ENCODE data around the gene MTG1.
A peak's percentile ranks its signal among the peaks of the same experiment; 100 is the strongest.

MTG1 gene, protein sequence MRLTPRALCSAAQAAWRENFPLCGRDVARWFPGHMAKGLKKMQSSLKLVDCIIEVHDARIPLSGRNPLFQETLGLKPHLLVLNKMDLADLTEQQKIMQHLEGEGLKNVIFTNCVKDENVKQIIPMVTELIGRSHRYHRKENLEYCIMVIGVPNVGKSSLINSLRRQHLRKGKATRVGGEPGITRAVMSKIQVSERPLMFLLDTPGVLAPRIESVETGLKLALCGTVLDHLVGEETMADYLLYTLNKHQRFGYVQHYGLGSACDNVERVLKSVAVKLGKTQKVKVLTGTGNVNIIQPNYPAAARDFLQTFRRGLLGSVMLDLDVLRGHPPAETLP

GRCh38 chr10:133394064-133394663 lies at the start of gene MTG1:
TSS of gene MTG1 (plus strand) at chr10:133394157. CDS start at chr10:133394221, 64 bp downstream.
- peak; percentile 98 for DNase-seq

- no peak for DNase-seq
Measured at GRCh38 chr10:133344236-133344635, 49.7 kb upstream of the MTG1 start.

DNA sequence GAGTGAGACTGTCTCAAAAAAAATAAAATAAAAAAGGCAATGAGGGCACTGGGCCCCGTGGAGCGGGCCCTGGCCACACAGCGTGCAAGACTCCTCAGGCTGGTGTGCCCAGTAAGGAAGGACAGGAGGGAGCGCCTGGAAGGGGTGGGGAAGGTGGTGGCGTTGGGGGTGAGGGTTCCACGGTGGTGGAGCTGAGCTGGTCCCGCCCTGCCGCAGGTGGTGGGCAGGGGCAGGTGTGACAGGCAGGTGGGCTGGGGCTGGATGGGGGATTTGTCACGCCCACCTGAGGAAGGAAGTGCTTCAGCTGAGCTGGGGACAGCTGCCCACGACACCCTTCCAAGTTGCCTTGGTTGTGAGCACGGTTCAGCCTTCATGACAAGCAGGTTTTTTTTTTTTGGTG lies 47.5 kb upstream of the MTG1 start:
- no peak for DNase-seq

GRCh38 chr10:133347710-133348517 lies 46.0 kb upstream of the MTG1 start:
- DNase-seq = no peak

- no peak for DNase-seq
Measured at GRCh38 chr10:133349160-133349568, 44.8 kb upstream of the MTG1 start.

GRCh38 chr10:133349577-133350011 lies 44.4 kb upstream of the MTG1 start:
- DNase-seq = no peak

DNA sequence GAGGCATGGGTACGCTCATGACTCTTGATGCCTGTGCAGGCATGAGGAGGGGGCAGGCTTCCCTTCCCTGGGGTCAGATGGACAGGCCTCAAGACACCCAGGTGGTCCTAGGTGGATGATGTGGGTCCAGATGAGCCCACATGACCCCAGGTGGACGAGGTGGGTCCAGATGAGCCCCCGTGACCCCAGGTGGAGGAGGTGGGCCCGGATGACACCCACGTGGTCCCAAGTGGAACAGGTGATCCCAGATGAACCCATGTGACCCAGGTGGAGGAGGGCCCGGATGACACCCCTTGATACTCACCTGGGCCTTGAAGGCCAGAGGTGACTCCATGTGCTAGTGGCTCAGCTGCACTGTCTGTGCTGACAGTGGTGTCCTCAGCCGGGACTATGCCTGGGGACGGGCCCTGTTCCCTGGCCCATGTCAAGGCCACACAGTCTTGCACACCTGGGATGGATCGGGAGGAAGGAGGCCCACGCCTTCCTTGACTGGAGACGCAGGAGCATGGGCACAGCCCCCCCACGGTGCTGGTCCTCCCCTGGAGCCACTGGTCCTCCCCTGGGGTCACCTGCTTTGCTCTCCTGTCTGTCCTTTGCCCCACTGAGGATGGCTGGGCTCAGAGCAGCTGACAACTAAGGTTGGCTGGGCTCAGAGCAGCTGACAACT lies 43.5 kb upstream of the MTG1 start:
- no peak for DNase-seq

DNA sequence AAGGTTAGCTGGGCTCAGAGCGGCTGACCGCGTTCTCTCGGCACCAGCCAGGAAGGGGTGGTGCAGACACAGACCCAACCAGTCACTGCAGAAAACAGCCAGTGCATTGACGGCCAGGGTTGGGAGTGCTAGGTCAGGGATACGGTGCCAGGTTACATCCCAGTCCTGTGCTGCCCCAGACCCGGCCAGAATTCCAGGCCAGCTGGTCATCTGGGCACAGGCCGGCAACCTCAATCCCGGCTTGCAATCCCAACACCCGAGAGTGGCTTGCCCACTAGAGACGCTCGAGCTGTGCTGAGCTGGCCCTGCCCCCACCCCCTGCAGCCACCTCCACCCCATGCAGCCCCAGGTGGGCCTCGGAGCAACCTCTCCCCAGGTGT lies 43.0 kb upstream of the MTG1 start:
- DNase-seq = no peak

- no peak for DNase-seq
Measured at GRCh38 chr10:133351408-133352318, 42.3 kb upstream of the MTG1 start.

DNA sequence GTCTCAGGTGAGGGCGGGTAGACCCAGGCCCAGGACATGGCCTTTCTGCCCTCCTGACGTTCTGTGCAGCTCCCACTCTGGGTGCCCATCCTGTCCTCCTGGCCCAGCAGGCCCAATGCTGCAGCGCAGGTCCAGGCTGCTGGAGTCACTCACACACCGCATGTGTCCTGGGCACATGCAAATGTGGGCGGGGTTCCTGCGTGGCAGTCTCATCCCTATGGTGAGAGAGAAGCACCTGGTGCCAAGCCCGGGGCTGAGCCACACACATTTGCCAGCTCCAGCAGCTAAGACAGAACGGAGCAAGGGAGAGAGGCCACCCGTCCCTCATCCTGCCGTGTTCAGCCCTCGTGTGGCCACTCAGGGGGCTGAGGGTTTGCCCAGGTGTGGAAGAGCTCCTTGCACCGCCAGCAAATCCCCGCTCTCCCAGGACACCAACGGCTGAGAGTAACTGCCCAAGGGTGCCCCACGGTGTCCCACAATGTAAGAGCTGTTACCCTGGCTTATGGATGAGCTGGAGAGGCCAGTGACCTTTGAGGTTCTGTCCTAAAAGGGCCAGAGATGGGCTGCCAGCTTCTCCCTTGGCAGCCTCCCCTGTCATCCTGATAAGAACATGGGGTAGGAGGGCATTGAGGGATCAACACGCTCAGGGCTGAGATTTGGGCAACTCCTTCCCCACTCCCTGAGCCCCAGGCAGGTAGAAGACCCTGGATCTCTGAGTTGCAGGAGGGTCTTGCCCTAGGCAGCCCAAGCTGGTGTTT lies 40.6 kb upstream of the MTG1 start:
- no peak for DNase-seq

DNA sequence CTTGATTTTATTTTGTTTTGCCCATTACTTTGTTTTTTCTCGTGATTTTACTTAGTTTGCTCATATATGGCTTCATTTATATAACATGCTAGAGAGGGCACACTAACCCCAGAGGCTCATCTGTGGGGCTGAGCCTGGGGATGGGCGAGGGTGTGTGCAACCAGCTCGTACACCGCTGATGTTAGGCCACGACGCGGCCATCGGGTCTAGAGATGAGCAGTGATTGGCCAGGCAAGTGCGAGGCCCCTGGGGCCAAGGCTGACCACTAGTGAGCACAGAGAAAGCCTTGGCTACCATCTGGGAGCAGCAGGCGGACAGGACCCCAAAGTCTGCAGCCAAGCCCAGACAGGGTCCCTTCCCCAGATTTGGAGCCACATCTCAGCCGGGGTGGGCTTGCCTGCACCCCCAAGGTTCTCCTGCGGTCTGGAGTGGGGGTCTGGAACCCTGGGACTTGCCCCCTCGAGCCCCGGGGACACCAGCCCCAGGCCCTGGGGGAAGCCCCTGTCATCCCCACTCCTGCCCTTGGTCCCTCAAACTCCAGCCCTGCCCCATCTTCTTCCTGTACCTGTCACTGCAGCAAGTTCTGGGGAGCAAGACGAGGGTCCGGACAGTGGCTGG lies 39.9 kb upstream of the MTG1 start:
- DNase-seq = no peak

DNA sequence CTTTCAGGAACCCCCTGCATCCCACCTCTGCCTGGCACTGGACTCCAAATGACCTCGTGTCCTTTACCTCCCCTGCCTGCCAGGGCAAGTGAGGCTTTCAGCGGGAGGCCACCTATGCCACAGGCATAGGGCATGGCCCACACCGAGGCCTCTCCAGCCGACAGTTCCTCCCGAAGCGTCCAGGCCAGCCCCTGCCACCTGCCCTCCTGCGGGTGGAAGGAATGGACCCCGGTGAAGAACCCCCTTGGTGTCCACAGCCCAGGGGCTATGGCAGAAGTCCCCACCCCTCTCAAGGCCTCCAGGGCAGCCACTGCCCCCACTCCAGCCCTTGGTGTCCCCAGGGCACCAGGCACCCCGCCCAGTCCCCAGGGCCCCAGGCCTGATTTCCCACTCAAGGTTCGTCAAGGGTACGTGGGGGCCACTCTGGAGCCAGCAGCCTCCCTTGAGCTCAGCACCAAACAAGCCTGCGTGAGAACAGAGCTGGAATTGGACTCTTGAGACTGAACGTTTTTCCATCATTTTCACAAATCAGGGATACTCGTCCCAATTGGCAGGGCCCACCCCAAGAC lies 39.2 kb upstream of the MTG1 start:
- no peak for DNase-seq

GRCh38 chr10:133355266-133355665 lies 38.7 kb upstream of the MTG1 start:
- no peak for DNase-seq

GRCh38 chr10:133355991-133356390 lies 38.0 kb upstream of the MTG1 start:
- no peak for DNase-seq

DNA sequence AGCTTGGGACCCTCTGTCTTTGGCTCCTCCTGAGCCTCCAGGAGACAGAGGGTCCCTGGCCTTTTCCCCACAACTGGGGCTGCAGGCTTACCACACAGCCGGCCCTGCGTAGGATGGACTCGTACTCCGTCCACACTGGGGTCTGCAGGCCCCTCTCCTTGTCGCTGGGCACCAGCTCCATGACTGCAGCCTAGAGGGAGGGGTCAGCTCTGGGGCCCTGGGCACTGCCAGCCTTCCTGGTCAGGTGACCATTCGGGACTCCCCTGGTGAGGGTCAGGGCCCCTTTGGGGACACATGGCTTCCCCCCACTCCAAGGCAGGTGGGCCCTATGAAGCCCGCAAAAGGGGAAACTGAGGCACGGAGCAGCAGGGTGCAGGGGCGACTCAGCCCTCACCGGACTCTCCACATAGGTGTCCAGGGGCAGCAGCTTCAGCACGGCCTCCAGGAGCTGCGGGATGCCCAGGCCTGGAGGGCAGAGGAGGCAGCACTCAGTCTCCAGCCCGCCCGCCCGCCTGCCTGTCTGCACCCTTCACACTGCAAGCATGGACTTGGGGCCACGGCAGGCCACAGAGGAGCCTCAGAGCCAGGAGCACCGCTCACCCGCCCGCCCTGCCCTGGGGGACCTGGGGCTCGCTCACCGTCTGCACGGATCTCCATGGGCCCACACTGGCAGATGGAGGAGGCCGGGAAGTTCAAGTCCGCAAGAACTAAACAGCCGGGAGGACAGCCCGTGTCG lies 37.2 kb upstream of the MTG1 start:
- DNase-seq = no peak

DNA sequence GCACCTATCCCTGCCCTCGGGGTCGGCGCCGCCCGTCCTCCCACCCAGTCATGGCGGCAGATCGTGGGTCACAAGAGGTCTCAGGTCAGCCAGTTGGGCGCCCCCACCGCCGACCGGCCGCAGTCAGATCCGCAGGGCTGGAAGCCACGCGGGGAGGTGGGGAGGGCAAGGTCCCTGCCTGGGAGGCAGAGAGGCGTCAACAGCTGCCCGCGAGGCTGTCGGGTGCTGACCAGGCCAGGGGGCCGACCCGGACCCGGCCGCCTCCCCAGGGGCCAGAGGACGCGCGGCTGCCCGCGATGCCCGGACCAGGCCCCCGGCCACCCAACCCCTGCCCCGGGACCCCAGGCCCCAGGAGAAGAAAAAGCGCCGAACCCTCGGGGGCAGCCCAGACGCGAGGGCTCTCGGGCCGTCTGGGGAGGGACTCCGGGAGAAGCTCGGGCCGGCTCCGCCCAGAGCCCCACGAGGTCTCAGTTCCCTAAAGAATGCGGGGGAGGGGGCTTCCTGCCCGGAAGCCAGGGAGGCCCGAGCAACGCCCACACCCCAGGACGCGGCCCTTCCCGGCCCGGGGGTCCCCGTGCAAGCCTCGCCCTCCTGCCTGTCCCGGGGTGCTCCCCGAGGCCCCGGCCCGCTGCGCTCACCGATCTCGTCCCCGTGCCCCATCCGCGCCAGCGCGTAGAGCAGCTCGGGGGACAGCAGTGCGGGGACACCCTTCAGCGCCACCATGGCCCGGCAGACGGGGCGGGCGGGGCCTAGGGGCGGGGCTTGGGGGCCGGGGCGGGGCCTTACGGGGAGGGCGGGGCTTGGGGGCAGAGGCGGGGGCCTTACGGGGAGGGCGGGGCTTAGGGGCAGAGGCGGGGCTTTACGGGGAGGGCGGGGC lies 36.4 kb upstream of the MTG1 start, which contains the start of gene FUOM:
TSS of gene FUOM (minus strand) at position 735 of the 877 bp plus-strand sequence. CDS start at position 723, 12 bp downstream.
- DNase-seq = peak; percentile 88

GRCh38 chr10:133358162-133358924 lies 35.6 kb upstream of the MTG1 start:
- DNase-seq = no peak

DNA sequence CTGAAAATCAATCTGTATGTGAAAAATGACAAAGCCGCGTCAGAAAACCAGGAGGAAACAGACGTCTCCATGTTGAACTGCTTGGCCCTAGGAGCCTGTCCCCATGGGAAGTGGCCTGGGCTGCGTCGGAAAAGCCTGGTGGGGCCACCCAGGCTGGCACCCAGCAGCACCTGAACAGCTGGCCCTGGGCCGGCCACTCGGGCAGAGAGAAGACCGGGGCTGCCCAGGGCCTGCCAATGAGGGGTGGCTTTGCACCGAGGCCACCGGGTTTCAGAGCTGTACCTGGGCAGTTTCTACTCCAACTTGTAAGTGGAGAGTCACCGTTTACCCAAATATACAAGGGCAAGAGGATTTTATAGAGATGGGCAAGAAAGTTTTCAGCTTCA lies 35.0 kb upstream of the MTG1 start:
- DNase-seq = no peak

Data from activated T-cell treated with anti-CD3 and anti-CD28 coated beads, Interleukin-2, amount 50 U/mL, for 48 hours (primary cell).